Stimulated activated CD8-positive, alpha-beta memory T cell treated with anti-CD3 and anti-CD28 coated beads, Interleukin-2, amount 100 ng/mL, for 48 hours (primary cell): ENCODE results near the gene PAPSS2.
"Not testable (repeated sequence)": the region's sequence is repeated elsewhere in the genome, so short reads cannot be mapped to it uniquely, and the experiment has no call there.

Experiments used
- DNase-seq, 2 donors: peaks; one replicate each; pipeline ENCODE4 v3.0.0-alpha.2; 2020; ENCODE audit warnings: low read depth in 2 of 2

Gene PAPSS2

DNA sequence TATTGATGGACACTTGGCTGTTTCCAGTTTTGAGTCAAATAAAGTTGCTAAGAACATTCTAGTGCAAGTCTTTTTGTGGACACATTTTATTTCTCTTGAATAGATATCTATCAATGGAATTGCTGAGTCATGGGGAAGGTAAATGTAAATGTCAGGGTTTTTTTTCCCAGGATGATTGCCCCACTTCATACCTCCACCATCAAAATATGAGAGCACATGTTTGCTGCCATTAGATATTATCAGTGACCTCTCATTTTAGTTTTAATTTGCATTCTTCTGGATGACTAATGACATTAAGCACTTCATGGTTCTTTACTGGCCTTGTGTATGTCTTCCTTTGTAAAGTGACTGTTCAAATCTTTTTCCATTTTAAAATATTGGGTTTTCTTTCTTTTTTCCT lies 45.7 kb downstream of the PAPSS2 start:
- no peak for DNase-seq

- no peak for DNase-seq
Observed at GRCh38 chr10:87706731-87707130, 47.1 kb downstream of the PAPSS2 start.

DNA sequence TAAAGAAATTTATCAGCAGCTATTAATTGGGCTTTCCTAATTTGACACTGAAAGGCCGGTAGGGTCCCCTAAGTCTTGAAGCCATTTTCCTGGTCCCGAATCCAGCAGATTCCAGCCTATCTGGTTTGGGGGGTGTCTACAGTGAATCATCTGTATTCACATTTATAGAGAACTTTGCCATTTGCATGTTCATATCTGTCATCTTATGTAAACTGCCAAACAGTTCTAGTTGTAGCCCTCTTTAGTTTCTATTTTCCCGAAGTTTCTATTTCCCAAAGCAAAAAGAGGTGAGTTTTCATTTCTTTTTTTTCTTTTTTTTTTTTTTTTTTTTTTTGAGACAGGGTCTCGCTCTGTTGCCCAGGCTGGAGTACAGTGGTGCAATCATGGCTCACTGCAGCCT lies 47.6 kb downstream of the PAPSS2 start:
- DNase-seq, result no peak

DNA sequence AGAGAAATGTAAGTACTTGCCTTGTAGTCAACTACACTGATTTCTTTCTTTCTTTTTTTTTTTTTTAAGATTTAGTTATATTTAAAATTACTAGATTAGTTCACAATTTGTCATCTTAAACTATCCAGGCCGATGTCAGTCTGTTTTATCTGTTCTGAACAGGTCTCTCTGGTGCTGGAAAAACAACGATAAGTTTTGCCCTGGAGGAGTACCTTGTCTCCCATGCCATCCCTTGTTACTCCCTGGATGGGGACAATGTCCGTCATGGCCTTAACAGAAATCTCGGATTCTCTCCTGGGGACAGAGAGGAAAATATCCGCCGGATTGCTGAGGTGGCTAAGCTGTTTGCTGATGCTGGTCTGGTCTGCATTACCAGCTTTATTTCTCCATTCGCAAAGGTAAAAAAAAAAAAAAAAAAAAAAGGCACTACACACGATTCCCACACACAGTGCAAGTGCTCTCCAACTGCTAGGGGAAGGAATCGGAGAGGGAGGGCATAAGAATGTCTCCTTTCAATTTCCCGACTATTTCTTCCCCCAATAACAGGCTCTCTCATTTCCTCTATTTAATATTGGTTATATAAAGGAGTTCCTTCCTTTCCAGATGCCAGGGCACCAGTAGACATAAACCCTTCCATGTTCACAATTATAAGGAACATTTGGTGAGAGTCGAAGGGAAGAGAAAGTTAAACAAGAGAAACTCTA lies 53.4 kb downstream of the PAPSS2 start:
- no peak for DNase-seq

DNA sequence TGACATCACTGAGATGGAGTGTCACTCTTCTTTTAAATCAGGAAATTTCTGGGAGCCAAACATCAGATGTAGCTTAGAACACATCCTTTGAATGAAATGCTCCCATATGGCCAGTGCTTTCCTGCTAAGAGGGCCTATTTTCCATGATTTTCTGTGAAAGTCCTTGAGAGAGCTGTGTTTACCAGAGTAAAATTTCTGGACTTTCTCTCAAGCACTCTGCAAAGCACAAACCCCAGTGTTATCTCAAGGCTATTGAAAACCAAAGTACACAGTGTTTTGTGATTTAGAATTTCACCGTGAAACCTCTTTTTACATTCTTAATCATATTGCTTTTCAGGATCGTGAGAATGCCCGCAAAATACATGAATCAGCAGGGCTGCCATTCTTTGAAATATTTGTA lies 54.0 kb downstream of the PAPSS2 start:
- no peak for DNase-seq

DNA sequence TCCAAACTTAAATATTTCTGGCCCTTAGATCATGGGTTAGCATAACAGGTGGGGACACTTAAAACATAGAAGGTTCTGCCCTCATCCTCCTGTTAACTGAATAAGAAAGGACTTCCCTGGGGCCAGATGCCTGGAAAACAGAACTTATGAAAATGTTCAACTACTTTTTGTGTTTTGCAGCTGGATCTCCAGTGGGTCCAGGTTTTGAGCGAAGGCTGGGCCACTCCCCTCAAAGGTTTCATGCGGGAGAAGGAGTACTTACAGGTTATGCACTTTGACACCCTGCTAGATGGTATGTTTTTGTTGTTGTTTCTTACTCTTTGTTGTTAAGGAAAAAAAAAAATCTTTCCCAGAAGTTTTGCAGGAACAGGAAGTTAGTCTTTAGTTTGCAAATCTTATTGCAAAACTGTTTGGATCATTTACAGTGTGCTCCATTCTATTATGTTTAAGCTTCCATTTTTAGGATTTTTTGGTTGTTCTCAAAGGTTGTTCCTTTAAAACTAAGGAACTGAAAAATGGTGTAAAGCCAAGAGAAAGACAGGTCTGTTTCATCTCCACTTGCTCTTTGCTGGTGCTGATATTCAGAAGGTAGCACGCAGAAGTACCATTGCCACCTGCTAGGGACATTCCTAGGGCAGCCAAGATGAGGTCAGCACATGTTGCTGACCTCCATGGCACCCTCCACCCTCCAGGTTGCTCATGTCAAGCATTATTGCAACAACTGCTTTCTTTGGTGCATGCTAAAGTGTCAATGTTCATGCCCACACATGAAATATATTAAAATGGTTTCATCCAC lies 56.1 kb downstream of the PAPSS2 start:
- no peak for DNase-seq

DNA sequence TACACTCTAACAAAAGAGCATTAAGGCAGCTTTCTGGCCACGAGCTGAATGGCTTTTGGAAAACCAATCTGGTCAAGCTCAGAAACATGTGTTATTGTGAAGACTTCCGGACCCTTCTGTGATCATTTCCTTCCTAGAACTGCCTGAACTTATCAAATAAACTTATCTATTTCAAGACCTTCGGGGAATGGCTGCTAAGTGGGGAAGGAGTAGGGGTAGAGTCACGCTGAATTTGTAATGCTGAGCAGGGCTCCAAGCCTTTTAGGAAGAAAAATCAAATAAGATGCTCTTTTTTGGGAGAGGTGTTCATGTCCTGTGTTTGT lies 56.6 kb downstream of the PAPSS2 start:
- DNase-seq, result no peak

DNA sequence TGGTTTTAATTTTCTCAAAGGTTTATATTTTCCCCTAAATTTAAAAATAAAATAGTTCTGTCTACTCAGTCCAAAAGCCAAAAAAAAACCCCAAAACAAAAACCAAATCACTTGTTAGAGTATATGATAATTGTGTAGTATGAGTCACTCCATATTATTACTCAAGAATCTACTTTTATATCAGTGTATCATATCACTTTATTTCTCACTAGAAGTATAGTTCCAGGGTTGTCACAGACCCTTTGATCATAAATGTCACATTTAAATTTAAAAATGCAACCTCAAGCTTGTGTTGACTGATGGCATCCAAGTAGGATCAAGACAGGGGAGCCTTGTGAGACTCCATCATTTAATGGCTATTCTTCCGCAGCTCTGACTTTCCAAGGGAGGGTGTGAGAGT lies 61.0 kb downstream of the PAPSS2 start:
- DNase-seq, result no peak

- DNase-seq, result no peak
Observed at GRCh38 chr10:87721781-87722180, 62.1 kb downstream of the PAPSS2 start.

DNA sequence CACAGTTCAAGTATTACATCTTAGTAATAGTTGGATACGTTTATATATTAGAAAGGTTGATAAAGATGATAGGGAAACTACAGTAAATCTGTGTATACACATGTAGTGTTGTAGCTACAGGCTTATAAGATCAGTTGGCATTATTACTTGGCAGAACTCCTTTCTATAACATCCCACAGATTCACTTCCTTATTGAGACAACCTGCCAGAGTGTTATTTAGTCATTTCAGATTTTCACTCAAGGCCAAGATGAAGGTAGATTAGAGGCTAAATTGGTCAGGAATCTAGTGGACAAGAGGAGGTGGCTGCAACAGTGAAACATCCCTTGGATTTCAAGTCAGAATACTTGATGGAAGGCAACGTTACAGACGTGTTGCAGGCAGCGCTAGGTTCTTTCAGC lies 63.0 kb downstream of the PAPSS2 start:
- DNase-seq, result no peak

- DNase-seq, result no peak
Observed at GRCh38 chr10:87723500-87723899, 63.8 kb downstream of the PAPSS2 start.

DNA sequence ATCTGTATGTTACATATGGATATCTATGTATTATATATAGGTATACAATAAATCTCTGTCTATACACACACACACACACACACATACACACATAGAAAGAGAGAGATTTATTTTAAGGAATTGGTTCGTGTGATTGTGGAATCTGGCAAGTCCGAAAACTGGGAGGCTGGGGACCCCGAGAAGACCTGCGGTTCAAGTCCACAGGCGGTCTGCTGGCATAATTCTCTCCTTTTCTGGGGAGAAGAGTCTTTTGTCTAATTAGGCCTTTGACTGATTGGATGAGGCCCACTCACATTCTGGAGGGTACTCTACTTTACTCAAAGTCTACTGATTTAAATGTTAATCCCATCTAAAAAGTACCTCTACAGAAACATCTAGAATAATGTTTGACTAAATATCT lies 65.1 kb downstream of the PAPSS2 start:
- DNase-seq, result no peak

GRCh38 chr10:87729940-87730339 lies 70.3 kb downstream of the PAPSS2 start:
- no peak for DNase-seq

DNA sequence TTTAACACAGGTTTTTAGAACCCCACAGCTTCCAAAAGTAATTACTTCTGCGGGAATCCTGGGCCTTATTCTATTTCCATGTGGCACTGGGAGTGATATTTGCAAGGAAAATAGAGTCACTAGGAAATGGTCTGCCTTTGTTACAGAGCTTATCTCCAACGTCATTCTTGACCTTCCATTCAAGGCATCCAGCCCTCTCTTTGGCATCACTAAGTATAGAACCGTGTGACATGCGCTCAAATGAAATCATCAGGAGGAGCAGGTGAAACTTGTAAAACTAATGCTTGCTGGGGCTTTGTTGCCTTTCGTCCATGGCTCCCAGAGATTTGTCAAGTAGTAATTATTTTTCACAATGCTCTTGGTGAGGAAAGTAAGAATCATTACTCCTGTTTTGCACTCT lies 73.4 kb downstream of the PAPSS2 start:
- DNase-seq, result no peak

GRCh38 chr10:87734987-87735827 lies 75.5 kb downstream of the PAPSS2 start:
- no peak for DNase-seq

GRCh38 chr10:87738253-87738652 lies 78.6 kb downstream of the PAPSS2 start:
- DNase-seq, result not testable (repeated sequence)

DNA sequence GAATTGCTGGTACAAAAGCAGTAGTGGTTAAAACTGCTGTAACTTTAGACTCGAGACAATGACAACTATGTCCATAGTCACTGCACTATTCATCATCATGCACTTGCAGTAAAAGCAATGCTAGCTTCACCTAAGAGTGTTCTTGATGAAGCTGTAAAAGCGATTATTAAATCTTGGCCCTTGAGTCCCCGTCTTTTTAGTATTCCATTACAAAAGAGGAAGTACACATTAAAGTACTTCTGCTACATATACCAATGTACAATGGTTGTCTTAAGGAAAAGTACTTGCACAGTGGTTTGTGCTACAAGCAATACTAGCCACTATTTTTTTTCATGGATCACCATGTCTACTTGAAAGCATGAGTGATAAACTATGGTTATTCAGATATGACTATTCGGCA lies 80.0 kb downstream of the PAPSS2 start:
- DNase-seq, result no peak

- no peak for DNase-seq
Observed at GRCh38 chr10:87740254-87740655, 80.6 kb downstream of the PAPSS2 start.

GRCh38 chr10:87742992-87743610 lies 83.4 kb downstream of the PAPSS2 start:
- not testable (repeated sequence) for DNase-seq

DNA sequence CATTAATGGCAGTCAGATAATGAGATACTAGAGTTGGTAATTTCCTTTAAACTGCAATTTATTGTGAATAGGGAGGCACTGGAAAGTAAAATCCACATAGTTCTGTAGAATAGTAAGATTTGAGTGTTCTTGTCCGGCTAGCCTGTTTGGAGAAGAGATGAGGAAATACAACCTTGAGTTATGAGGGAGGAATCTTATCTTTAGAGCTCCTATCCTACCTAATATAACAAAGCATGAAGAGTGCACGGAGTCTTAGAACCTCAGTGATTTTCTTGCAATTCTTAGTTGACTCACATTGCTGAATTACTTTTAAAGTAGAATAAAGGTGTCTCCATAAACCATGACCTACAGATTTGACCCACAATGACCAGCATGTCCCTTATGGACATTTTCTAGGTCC lies 84.9 kb downstream of the PAPSS2 start:
- DNase-seq, result no peak

DNA sequence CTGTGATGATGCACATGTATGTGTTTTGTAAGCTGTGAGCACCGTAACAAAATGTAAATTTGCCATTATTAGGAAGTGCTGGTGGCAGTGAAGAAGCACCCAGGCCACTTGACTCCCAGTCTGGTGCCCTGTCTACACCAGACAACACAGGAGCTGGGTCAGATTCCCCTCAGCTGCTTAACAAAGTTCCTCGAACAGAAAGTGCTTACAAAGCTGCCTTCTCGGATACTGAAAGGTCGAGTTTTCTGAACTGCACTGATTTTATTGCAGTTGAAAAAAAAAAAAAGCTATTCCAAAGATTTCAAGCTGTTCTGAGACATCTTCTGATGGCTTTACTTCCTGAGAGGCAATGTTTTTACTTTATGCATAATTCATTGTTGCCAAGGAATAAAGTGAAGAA lies 87.2 kb downstream of the PAPSS2 start:
- no peak for DNase-seq

- DNase-seq, result not testable (repeated sequence)
Observed at GRCh38 chr10:87748244-87748643, 88.6 kb downstream of the PAPSS2 start.
